GM18502 (cell line): Measurements from ENCODE around the gene CNR2.
"Not testable (repeated sequence)": the region's sequence is repeated elsewhere in the genome, so short reads cannot be mapped to it uniquely, and the experiment has no call there.

ENCODE experiments used
- ATAC-seq: cut with Tn5 transposase; IDR thresholded peaks from one replicate; pipeline ENCODE4 v1.9.1; 2021; ENCODE audit warnings: mild to moderate bottlenecking; ENCODE audit not compliant: unreplicated experiment, poor library complexity

Gene CNR2

GRCh38 chr1:23922321-23922943, 9.3 kb upstream of the CNR2 start:
- no peak for ATAC-seq

- ATAC-seq: peak; percentile 65
Measured at GRCh38 chr1:23916209-23917131, 3.3 kb upstream of the CNR2 start.

GRCh38 chr1:23915466-23915865, 2.3 kb upstream of the CNR2 start:
- no peak for ATAC-seq

- no peak for ATAC-seq
Measured at GRCh38 chr1:23914921-23915320, 1.8 kb upstream of the CNR2 start.

- ATAC-seq: no peak
Measured at GRCh38 chr1:23911921-23912320, 1.2 kb downstream of the CNR2 start.

- ATAC-seq: no peak
Measured at GRCh38 chr1:23910553-23911246, 2.5 kb downstream of the CNR2 start.

- no peak for ATAC-seq
Measured at GRCh38 chr1:23910144-23910543, 3.0 kb downstream of the CNR2 start.

- ATAC-seq: no peak
Measured at GRCh38 chr1:23909412-23909811, 3.8 kb downstream of the CNR2 start.

- no peak for ATAC-seq
Measured at GRCh38 chr1:23908453-23909341, 4.5 kb downstream of the CNR2 start.

GRCh38 chr1:23906731-23907130, 6.4 kb downstream of the CNR2 start:
- no peak for ATAC-seq

- ATAC-seq: no peak
Measured at GRCh38 chr1:23905461-23906025, 7.6 kb downstream of the CNR2 start.

GRCh38 chr1:23904748-23905357, 8.3 kb downstream of the CNR2 start:
- ATAC-seq: peak; percentile 48

- ATAC-seq: no peak
Measured at GRCh38 chr1:23903754-23904153, 9.4 kb downstream of the CNR2 start.

- ATAC-seq: no peak
Measured at GRCh38 chr1:23902321-23903278, 10.6 kb downstream of the CNR2 start.

- not testable (repeated sequence) for ATAC-seq
Measured at GRCh38 chr1:23900017-23900416, 13.1 kb downstream of the CNR2 start.

GRCh38 chr1:23899070-23899469, 14.1 kb downstream of the CNR2 start:
- no peak for ATAC-seq

GRCh38 chr1:23897083-23897482, 16.1 kb downstream of the CNR2 start:
- no peak for ATAC-seq

GRCh38 chr1:23896491-23896890, 16.7 kb downstream of the CNR2 start:
- no peak for ATAC-seq
